NOMO-1 treated with dmso at 0.1 percent for 144 hours (cell line): ENCODE measurements around the gene METTL2A.
"Not testable (repeated sequence)": the region's sequence is repeated elsewhere in the genome, so short reads cannot be mapped to it uniquely, and the experiment has no call there.

Source experiments
- DNase-seq: peaks from one replicate; lab custom pipeline; 2025; ENCODE audit not compliant: unreplicated experiment; lab: John Stamatoyannopoulos, UW

METTL2A gene

DNA sequence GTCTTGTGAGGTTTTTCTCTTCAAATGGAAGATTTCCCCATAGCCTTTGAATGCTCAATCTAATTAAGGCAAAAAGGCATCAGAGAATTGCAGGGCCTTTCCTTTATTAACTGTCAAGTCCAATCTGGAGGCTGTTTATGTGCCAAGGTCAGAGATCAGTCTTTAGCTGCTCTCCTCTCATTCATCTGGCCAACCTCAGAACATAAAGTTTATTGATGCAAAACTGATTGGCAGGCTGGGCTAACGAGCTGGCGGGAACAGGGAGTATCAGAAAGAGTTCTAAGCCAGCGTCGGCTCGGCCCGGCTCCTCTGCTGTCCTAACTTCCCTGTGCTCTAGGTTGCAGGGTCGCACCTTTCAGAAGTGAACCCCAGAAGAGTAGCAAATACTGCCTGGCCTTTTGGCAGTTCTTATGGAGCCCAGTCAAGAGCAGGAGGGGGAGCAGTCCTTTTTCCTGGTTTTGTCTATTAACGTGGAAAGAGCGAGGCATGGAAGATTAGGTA, 47.7 kb downstream of the METTL2A start:
- not testable (repeated sequence) for DNase-seq

DNA sequence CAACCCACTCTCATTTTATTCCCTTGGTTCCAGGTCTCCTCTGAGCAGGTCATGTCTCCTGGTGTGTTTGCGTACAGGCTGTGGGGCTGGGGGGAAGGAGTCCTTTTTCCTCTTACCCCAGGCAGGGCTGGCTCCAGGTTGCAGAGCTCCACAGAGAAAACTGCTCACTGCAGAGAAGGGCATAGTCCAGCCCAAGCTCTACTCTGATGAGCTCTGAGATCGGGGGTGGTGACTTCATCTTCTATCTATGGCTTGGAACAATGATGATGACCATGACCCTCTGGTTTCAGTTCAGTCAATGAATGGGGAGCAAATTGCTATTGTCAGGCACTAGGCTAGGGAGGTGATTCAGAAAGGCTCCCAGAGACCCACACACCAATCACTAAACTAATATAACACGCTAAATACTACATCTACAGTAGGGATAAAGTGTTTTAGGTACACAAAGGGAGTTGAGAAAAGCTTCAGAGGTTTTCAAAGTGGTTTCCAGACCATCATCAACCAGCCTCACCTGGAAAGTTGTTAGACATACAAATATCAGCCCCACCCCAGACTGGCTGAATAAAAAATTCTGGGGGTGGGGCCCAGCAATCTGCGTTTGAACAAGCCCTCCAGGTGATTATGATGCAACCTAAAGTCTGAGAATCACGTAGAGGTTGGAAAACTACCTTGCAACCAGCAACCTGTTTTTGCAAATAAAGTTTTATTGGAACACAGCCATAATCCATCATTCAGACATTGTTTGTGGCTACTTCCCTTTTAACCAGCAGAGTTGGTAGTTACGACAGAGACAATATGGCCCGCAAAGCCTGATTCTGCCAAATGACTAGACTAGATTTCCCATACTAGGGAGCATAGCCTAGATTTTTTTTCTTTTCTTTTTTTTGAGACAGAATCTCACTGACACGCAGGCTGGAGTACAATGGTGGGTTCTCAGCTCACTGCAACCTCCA, 49.6 kb downstream of the METTL2A start:
- not testable (repeated sequence) for DNase-seq

DNA sequence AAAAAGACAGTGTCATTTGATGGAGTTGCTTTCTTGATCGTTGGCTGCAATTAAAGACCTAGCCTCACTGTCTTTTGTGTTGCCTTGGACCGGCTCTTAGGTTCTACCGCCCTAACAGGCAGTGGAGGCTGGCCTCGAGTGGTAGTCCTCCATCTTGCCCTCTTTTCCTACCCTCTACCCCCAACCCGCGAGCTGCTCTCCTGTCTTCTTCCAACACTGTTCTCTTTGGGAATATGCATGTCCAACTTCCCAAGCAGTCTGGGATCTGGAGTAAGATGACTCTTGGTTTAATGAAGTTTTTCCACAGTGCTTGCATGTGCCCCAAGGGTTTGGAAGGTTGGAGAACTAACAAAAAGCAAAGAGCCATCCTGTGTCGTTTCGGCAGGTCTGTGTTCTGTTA, 53.4 kb downstream of the METTL2A start:
- not testable (repeated sequence) for DNase-seq

DNA sequence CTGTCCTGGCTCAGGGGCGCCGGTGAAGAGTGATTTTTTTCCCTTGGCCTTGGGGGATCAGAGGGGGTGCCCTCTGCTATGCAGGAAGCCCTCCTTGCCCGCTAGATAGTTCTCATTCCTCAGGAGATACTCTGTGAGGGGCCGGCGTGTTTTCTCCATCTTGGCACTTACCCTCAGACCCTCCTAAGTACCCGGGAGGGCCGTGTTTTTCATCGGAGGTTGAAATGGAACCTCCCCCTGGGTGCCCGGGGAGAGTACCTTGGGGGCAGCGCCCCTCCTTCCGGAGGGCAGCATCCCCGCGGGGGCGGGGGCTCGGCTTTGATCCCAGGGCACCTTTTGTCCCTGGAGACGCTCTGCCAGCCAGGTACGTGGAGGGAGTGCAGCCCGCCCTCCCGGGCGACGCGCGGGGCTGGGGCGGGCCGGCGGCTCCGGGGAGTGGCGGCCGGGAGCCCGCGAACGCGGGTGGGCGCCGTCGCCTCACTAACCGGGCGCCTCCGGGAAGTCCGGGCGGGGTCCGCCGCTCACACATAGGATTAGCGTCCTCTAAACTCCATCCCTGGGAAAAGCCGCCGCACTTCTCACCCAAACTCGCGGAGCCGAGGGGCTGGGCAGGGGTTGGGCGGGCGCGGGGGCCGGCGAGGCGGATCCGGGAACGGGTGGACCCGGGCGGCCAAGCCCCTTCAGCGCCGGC, 54.2 kb downstream of the METTL2A start:
- DNase-seq = not testable (repeated sequence)

DNA sequence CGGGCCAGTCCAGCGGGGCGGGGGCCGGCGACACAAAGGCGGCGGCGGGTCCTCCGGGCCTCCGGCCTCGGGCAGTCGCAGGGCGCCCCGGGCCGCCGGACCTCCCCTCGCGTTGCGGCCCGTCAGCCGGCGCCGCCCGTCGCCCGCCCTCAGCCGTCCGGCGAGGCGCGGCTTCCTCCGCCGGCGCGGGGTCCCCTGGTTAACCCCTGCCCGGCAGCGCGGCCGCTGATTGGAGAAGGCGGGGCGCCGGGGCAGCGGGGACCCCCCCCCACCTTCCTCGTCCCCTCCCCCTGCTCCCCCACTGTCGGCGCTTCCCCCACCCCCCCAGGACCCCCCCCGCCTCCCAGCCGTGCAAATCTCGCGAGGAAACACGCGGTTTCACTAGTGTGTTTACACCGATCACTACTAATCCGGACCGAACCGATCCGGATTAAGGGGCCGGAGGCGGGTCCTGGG, 54.8 kb downstream of the METTL2A start, which contains the start of gene TLK2:
Gene TLK2, plus strand, starts transcription at position 402 of the 456 bp plus-strand sequence. CDS start 2,301 bp downstream, outside the sequence.
- peak; percentile 58 for DNase-seq

DNA sequence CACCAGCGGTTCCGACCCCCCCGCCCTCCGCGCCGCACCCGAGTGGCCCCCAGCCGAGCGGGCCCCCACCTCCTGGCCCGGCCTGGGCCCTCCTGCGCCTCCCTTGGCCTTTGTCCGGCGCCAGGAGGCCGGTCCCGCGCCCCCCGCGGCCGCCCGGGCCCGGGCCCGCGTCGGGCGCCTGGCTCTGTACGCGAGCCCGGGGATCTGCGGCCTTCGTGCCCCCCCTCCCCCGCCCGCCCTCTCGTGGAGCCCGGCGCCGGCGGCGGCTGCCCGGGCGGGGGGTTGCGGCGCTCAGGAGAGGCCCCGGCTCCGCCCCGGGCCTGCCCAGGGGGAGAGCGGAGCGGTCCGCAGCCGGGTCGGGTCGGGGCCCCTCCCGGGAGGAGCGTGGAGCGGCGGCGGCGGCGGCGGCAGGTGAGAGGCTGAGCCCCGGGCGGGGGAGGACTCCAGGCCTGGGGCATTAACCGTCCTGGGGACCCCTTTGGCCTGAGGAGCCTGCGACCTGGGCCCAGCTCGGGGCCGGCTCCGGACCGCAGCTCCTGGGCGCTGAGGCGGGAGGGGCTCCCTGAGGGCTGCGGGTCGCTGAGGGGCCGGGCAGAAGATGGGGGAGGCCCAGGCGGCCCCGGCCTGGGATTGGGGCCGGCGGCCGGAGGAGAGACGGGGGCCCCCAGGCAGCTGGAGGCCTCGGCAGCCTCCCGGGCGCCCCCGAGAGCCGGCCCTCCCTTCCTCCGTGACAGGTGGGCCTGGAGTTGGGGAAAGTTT, 55.4 kb downstream of the METTL2A start:
- not testable (repeated sequence) for DNase-seq

DNA sequence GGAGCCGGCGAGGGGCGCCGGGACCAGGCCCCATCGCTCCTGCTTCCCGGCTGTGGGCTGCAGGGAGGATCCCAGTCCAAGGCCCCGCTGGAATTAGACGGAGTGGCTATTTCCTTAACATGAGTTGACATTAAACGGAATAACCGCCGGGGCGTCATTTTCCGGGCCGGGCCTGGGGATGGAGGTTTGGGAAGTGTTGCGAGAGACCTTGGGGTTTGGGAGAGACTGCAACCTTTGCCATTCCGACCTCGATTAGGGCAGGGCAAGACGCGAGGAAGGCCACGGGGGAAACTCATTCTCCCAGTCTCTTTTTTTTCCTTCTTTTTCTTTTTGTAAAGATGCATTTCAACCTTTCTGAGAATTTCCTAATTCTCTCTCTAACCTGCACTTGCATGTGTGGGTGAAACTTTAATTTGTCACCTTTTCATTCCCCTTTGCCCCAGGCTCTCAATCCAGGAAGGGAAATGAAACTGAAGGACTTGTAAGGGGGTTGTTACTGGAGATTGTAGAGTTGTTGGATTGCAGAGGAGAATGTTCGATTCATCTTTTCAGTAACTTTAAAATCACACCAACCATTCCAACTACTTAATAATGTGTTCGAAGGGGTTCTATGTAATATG, 56.1 kb downstream of the METTL2A start:
- peak; percentile 52 for DNase-seq

DNA sequence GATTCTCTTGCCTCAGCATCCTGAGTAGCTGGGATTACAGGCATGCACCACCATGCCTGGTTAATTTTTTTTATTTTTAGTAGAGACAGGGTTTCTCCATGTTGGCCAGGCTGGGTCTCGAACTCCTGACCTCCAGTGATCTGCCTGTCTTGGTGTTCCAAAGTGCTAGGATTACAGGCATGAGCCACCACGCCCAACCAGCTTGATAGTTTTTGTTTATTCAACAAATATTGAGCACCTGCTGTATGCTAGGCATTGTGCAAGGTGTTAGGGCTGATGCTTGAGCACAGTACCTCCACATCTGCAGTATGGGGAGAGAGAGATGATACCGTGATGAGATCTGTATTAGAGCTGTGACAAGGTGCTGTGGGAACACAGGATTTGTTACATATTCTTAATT, 58.9 kb downstream of the METTL2A start:
- not testable (repeated sequence) for DNase-seq

DNA sequence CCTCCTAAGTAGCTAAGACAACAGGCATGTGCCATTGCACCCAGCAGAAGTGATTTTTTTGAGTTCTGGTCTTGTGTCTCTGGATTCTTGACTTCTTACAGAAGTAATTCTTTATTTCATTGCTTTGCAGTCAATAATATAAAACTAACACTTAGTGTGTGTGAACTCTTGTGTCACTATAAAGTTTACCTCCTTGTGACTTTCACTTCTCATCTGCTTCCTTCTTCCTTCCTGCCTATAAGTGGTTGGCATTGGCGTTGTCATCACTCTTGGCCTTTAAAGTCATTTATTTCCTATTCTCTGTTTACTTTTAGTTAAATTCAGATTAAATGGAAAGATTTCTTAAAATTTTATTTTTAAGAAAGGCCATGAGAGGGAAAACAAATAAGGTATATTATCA, 67.3 kb downstream of the METTL2A start:
- DNase-seq = not testable (repeated sequence)

DNA sequence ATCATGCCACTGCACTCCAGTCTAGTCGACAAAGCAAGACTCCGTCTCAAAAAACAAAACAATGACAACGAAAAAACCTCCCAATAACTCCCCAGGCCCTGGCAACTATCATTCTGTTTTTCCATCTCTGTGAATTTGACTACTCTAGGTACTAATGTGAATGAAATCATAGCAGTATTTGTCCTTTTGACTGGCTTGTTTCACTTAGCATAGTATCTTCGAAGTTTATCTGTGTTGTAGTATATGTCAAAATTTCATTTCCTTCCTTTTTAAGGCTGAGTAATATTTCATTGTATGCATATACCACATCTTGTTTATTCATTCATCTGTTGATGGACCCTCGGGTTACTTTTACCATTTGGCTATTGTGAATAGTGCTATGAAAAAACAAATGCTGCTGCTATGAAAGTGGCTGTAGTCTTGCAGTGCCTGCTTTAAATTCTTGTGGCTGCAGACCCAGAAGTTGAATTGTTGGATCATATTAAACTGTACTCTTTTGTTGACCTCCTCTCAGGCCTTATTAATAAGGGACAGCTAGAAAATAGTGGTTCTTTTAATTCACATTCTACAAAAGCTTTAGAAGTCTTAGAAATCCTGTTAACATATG, 69.5 kb downstream of the METTL2A start:
- not testable (repeated sequence) for DNase-seq

DNA sequence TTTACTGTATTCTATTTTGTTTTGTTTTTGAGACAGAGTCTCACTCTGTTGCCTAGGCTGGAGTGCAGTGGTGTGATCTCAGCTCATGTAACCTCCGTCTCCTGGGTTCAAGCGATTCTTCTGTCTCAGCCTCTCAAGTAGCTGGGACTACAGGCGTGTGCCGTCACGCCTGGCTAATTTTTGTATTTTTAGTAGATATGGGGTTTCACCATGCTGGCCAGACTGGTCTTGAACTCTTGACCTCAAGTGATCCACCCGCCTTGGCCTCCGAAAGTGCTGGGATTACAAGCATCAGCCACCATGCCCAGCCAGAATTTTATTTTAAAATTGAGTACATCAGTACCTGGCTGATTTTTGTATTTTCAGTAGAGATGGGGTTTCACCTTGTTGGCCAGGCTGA, 70.4 kb downstream of the METTL2A start:
- DNase-seq = not testable (repeated sequence)

DNA sequence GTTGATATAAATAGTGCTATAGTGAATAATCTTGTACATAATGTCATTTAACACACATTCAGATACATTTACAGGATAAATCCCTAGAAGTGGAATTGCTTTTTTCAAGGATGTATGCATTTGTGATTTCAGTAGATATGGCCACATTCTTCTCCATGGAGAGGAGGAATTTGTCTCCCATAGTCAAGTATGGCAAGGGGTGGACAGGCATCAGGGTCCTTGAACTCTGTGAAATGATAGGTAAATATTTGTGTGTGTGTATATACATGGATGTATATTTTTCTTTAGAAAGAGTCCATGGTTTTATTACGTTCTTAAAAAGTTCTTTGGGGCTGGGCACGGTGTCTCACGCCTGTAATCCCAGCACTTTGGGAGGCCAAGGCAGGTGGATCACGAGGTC, 72.6 kb downstream of the METTL2A start:
- not testable (repeated sequence) for DNase-seq

DNA sequence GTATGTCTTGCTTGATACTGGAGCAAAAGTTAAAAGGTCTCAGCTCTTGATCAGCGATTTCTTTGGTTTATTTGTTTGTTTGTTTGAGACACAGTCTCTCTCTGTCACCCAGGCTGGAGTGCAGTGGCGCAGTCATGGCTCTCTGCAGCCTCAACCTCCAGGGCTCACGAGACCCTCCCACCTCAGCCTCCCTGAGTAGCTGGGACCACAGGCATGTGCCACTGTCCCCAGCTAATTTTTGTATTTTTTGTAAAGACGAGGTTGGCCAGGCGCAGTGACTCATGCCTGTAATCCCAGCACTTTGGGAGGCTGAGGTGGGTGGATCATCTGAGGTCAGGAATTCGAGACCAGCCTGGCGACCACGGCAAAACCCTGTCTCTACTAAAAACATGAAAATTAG, 75.1 kb downstream of the METTL2A start:
- DNase-seq = not testable (repeated sequence)
